HAP-1 (cell line): ENCODE measurements around the gene GLYATL1.
"Not testable (repeated sequence)": the region's sequence is repeated elsewhere in the genome, so short reads cannot be mapped to it uniquely, and the experiment has no call there.

Experiments
- DNase-seq, 2 experiments: peaks; one replicate each; pipeline ENCODE4 v3.0.0-alpha.2; 2016 to 2020; ENCODE audit warnings: low spot score in 2 of 2
- H3K27me3 ChIP-seq: fragments of 250-450 bp; sonication (Bioruptor Pico); 2 replicates; pipeline ENCODE4 v1.5.1; 2020; ENCODE audit warnings: low read depth, mild to moderate bottlenecking, moderate library complexity
- H3K36me3 ChIP-seq: fragments of 250-450 bp; sonication (Bioruptor Pico); replicated peaks from 2 replicates; pipeline ENCODE4 v1.5.1; 2020; ENCODE audit warnings: mild to moderate bottlenecking
- H3K4me1 ChIP-seq: fragments of 250-450 bp; sonication (Bioruptor Pico); 2 replicates; pipeline ENCODE4 v1.5.1; 2020; ENCODE audit warnings: mild to moderate bottlenecking
- H3K4me3 ChIP-seq: fragments of 250-450 bp; sonication (Bioruptor Pico); 2 replicates; pipeline ENCODE4 v1.5.1; 2020; ENCODE audit warnings: mild to moderate bottlenecking, moderate library complexity
- H3K9me3 ChIP-seq: fragments of 250-450 bp; sonication (Bioruptor Pico); 2 replicates; pipeline ENCODE4 v1.5.1; 2020; ENCODE audit warnings: mild to moderate bottlenecking, moderate library complexity
- in situ Hi-C: fragments of 300-500 bp; cut with MboI; formaldehyde crosslinking; loops from 3 replicates; pipeline ENCODE4 v1.14.3; 2020; ENCODE audit warnings: low sequenced_read_pairs, inconsistent platforms, mixed read lengths

GLYATL1 gene

GRCh38 chr11:58992489-58992888, 53.2 kb downstream of the GLYATL1 start:
- Histone ChIP-seq H3K4me3 (no peak overlapping the region), H3K4me1 (no peaks in the 10 kb centered on the region), H3K9me3 (no peaks in the 10 kb centered on the region), H3K36me3 (no peaks in the 10 kb centered on the region), H3K27me3 (no peaks in the 10 kb centered on the region)
- DNase-seq, result no peak
- in situ Hi-C loops, result no loop called here

- Histone ChIP-seq H3K9me3 (no peaks in the 10 kb centered on the region), H3K4me3 (no peak overlapping the region), H3K36me3 (no peaks in the 10 kb centered on the region), H3K27me3 (no peaks in the 10 kb centered on the region), H3K4me1 (no peaks in the 10 kb centered on the region)
- in situ Hi-C loops, result no loop called here
- no peak for DNase-seq
These were observed 54.9 kb downstream of the GLYATL1 start for GRCh38 chr11:58994171-58994570.

- no peaks in the 10 kb centered on the region for H3K36me3 ChIP-seq
- no peaks in the 10 kb centered on the region for H3K27me3 ChIP-seq
- in situ Hi-C loops, result no loop called here
- no peaks in the 10 kb centered on the region for H3K4me1 ChIP-seq
- DNase-seq, result no peak
- no peak overlapping the region for H3K4me3 ChIP-seq
- no peaks in the 10 kb centered on the region for H3K9me3 ChIP-seq
These were observed 59.4 kb downstream of the GLYATL1 start for GRCh38 chr11:58998480-58999290.

GRCh38 chr11:58999291-58999680, 60.0 kb downstream of the GLYATL1 start:
- H3K27me3 ChIP-seq, result no peaks in the 10 kb centered on the region
- DNase-seq, result no peak
- in situ Hi-C loops, result no loop called here

DNA sequence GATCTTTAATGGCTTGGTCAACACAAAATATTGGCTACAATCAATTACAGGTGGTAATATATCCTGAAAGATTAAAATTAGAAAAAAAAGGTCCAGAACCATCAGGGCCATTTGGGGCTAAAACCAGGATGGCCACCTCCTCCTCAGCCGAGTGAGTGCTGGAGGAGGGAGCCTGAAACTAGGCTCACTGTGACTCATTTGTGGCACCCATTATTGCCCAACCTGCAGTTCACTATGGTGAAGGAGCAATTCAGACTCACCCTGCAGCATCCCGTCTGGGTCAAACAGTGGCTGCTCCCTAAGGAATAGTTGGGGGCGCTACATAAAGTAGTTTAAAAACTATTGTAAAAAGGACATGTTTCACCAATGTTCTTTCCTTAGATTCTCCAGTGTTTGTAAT, 60.7 kb downstream of the GLYATL1 start:
- no peak for DNase-seq
- no peaks in the 10 kb centered on the region for H3K27me3 ChIP-seq
- no peaks in the 10 kb centered on the region for H3K36me3 ChIP-seq
- no peaks in the 10 kb centered on the region for H3K4me1 ChIP-seq
- H3K4me3 ChIP-seq, result no peak overlapping the region
- H3K9me3 ChIP-seq, result no peaks in the 10 kb centered on the region
- in situ Hi-C loops, result no loop called here

More at GRCh38 chr11:58999291-58999680, 60.0 kb downstream of the GLYATL1 start:
- Histone ChIP-seq H3K4me1 (no peaks in the 10 kb centered on the region), H3K36me3 (no peaks in the 10 kb centered on the region), H3K4me3 (no peak overlapping the region), H3K9me3 (no peaks in the 10 kb centered on the region)

DNA sequence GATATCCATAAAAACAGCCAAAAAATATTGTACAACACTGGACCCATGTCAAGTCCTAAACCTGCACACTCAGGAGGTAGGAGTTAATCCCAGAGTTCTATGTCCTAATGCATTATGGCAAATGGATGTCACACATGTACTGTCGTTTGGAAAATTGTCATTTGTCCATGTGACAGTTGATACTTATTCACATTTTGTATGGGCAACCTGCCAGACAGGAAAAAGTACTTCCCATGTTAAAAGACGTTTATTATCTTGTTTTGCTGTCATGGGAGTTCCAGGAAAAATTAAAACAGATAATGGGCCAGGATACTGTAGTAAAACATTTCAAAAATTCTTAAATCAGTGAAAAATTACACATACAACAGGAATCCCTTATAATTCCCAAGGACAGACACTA, 62.7 kb downstream of the GLYATL1 start:
- H3K27me3 ChIP-seq, in situ Hi-C loops, H3K4me3 ChIP-seq, DNase-seq, H3K36me3 ChIP-seq, H3K4me1 ChIP-seq, H3K9me3 ChIP-seq: not testable (repeated sequence)
